ENCODE data around the gene ELF2. TPM values are rescaled to one million over a fixed set of nuclear protein-coding genes. Genes with fewer than 3 reads are reported as not detected.

Gene ELF2
- polyA plus RNA-seq, 1 of the 3 experiments (the other 2 are of a cell fraction), result 14.0 TPM

DNA sequence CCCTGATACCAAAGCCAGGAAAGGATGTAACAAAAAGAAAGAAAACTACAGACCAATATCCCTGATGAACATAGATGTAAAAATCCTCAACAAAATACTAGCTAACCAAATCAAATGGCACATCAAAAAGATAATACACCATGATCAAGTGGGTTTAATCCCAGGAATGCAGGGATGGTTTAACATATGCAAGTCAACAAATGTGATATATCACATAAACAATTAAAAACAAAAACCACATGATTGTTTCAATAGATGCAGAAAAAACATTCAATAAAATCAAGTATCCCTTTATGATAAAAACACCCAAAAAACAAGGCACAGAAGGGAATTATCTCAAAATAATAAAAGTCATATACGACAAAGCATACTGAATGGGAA, 31.5 kb downstream of the ELF2 start:
- POLR2A ChIA-PET, result no interaction called here

More for the DNA sequence above, 31.5 kb downstream of the ELF2 start:
- Histone ChIP-seq H3K27ac (ENCODE audit: low read depth in 2 of 2, low read length in 1 of 2) (no peak overlapping the region), H3F3A (replicated peaks; ENCODE audit: insufficient read depth) (no peaks in the 10 kb centered on the region), H3K9ac (no peak overlapping the region), H3K9me3 (no peaks in the 10 kb centered on the region), H4K20me1 (ENCODE audit: insufficient read depth) (peaks cover 10% of the 10 kb centered on the region; the same call in 1 of the 2 replicates), H3K4me3 (ENCODE audit: low read depth in 2 of 2, low read length in 1 of 2) (no peak overlapping the region), H3K79me2 (ENCODE audit: insufficient read depth) (peaks cover 78% of the 10 kb centered on the region), H3K9me2 (no peaks in the 10 kb centered on the region), H2AFZ (ENCODE audit: low read depth) (no peak overlapping the region), H3K36me3 (replicated peaks in 1 of 2; ENCODE audit: control insufficient read depth in 1 of 2, insufficient read depth in 2 of 2, low read length in 1 of 2) (no peaks in the 10 kb centered on the region), H3K27me3 (ENCODE audit: insufficient read depth) (no peaks in the 10 kb centered on the region), H3K4me2 (no peak overlapping the region), H3K4me1 (ENCODE audit: control insufficient read depth in 1 of 2, insufficient read depth in 2 of 2, low read depth in 1 of 2, low read length in 1 of 2) (peaks cover 12 to 14% of the 10 kb centered on the region in 2 experiments; a peak in 2 of 4 replicates)
- WGBS (ENCODE audit: low lambda C conversion rate), result 94% methylated on average over 1 of the region's 1 CpG
- TF ChIP-seq, protein P1, sequence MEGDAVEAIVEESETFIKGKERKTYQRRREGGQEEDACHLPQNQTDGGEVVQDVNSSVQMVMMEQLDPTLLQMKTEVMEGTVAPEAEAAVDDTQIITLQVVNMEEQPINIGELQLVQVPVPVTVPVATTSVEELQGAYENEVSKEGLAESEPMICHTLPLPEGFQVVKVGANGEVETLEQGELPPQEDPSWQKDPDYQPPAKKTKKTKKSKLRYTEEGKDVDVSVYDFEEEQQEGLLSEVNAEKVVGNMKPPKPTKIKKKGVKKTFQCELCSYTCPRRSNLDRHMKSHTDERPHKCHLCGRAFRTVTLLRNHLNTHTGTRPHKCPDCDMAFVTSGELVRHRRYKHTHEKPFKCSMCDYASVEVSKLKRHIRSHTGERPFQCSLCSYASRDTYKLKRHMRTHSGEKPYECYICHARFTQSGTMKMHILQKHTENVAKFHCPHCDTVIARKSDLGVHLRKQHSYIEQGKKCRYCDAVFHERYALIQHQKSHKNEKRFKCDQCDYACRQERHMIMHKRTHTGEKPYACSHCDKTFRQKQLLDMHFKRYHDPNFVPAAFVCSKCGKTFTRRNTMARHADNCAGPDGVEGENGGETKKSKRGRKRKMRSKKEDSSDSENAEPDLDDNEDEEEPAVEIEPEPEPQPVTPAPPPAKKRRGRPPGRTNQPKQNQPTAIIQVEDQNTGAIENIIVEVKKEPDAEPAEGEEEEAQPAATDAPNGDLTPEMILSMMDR (IDR thresholded peaks at IDR 0.05), result no peak
- TF ChIP-seq, protein P2, sequence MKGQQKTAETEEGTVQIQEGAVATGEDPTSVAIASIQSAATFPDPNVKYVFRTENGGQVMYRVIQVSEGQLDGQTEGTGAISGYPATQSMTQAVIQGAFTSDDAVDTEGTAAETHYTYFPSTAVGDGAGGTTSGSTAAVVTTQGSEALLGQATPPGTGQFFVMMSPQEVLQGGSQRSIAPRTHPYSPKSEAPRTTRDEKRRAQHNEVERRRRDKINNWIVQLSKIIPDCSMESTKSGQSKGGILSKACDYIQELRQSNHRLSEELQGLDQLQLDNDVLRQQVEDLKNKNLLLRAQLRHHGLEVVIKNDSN (IDR thresholded peaks at IDR 0.05; ENCODE audit: borderline replicate concordance, low read depth), result no peak
- TF ChIP-seq, protein P3, sequence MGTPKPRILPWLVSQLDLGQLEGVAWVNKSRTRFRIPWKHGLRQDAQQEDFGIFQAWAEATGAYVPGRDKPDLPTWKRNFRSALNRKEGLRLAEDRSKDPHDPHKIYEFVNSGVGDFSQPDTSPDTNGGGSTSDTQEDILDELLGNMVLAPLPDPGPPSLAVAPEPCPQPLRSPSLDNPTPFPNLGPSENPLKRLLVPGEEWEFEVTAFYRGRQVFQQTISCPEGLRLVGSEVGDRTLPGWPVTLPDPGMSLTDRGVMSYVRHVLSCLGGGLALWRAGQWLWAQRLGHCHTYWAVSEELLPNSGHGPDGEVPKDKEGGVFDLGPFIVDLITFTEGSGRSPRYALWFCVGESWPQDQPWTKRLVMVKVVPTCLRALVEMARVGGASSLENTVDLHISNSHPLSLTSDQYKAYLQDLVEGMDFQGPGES (IDR thresholded peaks at IDR 0.05; ENCODE audit: low read depth, low read length), result no peak
- TF ChIP-seq, protein P4, sequence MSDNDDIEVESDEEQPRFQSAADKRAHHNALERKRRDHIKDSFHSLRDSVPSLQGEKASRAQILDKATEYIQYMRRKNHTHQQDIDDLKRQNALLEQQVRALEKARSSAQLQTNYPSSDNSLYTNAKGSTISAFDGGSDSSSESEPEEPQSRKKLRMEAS (IDR thresholded peaks at IDR 0.05; ENCODE audit: low read depth), result no peak
- TF ChIP-seq FOXM1 (IDR thresholded peaks at IDR 0.05; ENCODE audit: low read depth) (no peak), TCF12 (IDR thresholded peaks at IDR 0.05) (no peak), MXI1 (IDR thresholded peaks at IDR 0.05; ENCODE audit: low read depth, low read length) (no peak), FOSL2 (IDR thresholded peaks at IDR 0.05; ENCODE audit: borderline replicate concordance, low read depth) (no peak), ELF1 (IDR thresholded peaks at IDR 0.05) (no peak), JUND (IDR thresholded peaks at IDR 0.05) (no peak)
- TF ChIP-seq, protein P5, sequence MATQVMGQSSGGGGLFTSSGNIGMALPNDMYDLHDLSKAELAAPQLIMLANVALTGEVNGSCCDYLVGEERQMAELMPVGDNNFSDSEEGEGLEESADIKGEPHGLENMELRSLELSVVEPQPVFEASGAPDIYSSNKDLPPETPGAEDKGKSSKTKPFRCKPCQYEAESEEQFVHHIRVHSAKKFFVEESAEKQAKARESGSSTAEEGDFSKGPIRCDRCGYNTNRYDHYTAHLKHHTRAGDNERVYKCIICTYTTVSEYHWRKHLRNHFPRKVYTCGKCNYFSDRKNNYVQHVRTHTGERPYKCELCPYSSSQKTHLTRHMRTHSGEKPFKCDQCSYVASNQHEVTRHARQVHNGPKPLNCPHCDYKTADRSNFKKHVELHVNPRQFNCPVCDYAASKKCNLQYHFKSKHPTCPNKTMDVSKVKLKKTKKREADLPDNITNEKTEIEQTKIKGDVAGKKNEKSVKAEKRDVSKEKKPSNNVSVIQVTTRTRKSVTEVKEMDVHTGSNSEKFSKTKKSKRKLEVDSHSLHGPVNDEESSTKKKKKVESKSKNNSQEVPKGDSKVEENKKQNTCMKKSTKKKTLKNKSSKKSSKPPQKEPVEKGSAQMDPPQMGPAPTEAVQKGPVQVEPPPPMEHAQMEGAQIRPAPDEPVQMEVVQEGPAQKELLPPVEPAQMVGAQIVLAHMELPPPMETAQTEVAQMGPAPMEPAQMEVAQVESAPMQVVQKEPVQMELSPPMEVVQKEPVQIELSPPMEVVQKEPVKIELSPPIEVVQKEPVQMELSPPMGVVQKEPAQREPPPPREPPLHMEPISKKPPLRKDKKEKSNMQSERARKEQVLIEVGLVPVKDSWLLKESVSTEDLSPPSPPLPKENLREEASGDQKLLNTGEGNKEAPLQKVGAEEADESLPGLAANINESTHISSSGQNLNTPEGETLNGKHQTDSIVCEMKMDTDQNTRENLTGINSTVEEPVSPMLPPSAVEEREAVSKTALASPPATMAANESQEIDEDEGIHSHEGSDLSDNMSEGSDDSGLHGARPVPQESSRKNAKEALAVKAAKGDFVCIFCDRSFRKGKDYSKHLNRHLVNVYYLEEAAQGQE (IDR thresholded peaks at IDR 0.05; ENCODE audit: low read depth, low read length), result no peak
- CTCF ChIA-PET, result no interaction called here
- DNase-seq, result no peak
